Measurements from ENCODE around the gene AXIN1. TPM values are rescaled to one million over a fixed set of nuclear protein-coding genes. Genes with fewer than 3 reads are reported as not detected.
"Not testable (repeated sequence)": the region's sequence is repeated elsewhere in the genome, so short reads cannot be mapped to it uniquely, and the experiment has no call there.

Gene AXIN1
- total RNA-seq, 2 donors from 2014 or later: 14.8 TPM

DNA sequence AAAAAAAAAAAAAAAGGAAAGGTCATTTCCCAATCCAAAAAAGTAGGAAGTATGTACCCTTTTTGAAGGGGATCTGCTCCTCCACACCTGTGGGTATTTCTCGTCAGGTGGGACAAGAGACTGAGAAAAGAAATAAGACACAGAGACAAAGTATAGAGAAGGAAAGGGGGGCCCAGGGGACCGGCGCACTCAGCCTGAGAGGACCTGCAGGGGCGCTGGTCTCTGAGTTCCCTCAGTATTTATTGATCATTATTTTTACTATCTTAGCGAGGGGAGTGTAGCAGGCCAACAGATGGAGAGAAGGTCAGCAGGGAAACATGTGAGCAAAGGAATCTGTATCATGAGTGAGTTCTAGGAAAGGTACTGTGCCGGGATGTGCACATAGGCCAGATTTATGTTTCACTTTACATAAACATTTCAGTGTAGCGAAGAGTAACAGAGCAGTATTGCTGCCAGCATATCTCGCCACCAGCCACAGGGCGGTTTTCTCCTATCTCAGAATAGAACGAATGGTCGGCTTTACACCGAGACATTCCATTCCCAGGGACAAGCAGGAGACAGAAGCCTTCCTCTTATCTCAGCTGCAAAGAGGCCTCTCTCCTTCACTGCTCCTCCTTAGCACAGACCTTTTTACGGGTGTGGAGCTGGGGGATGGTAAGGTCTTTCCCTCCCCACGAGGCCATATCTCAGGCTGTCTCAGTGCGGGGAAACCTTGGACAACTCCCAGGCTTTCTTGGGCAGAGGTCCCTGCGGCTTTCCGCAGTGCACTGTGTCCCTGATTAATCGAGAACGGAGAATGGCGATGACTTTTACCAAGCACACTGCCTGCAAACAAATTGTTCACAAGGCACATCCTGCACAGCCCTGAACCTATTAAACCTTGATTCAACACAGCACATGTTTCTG lies 35.5 kb upstream of the AXIN1 start:
- 22 to 30% methylated on average over 16 to 20 of the region's 20 CpGs for WGBS, 2 donors
- DNase-seq: peak in 2 of 4 donors; percentile 30 to 49
- H3K9me3 ChIP-seq; H3K4me3 ChIP-seq; intact Hi-C loops (cut with DNase I); H3K36me3 ChIP-seq (replicated peaks in 1 of 2; ENCODE audit: insufficient read depth in 1 of 2, low read depth in 2 of 2); H3K27me3 ChIP-seq; ATAC-seq: not testable (repeated sequence)
- Histone ChIP-seq H3K27ac (peak overlapping the region in 3 of 4 donors; percentile 31 to 52 (median 48)), H3K4me1 (peaks cover 19% of the 10 kb centered on the region)
- TF ChIP-seq CTCF (IDR thresholded peaks at IDR 0.05): peak in 1 of 7 experiments; percentile 15

GRCh38 chr16:386641-387156 lies 34.2 kb upstream of the AXIN1 start:
- ATAC-seq: no peak
- Histone ChIP-seq H3K27me3 (no peaks in the 10 kb centered on the region), H3K36me3 (replicated peaks in 1 of 2; ENCODE audit: insufficient read depth in 1 of 2, low read depth in 2 of 2) (no peaks in the 10 kb centered on the region), H3K4me3 (no peak overlapping the region), H3K4me1 (peaks cover 19% of the 10 kb centered on the region), H3K27ac (peak overlapping the region in 1 of 4 donors; percentile 28), H3K9me3 (no peaks in the 10 kb centered on the region)
- no peak for DNase-seq
- no peak for TF ChIP-seq CTCF (IDR thresholded peaks at IDR 0.05)
- TF ChIP-seq POLR2A (IDR thresholded peaks at IDR 0.05): no peak
- intact Hi-C loops (cut with DNase I): no loop called here
- 82 to 87% methylated on average over 18 to 19 of the region's 19 CpGs for WGBS, 2 donors

DNA sequence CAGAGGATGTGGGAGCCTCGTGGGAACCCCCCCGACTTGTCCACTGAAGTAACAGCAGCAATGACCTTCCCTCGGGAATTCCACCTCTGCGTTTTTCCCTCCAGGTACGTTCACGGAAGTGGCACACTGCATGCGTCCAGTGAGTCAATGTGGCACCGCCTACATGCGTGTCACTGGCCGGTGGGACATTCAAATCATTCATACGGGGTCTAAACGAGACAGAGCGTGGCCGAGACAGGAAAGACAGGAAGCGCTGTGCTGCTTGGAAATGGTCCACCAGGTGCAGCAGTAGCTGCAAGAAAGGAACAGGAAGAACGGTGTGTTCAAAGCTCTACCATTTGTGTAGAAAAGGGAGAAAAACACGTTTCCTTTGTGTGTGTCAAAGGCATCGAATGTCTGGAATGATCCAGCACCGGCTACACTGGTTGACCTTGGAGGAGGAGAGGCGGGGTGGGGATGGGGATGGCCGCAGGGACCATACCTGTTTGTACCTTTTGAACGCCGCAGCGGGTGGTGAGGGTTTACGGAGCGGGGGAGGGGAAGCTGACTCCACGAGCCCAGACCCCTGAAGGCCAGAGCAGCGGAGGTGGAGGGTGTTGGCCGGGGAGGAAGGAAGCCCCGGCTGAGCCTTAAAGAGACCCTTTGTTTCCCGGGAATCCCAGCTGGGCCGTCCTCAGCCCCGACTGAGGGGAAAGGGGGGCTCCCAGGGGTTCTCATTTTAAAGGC lies 31.0 kb upstream of the AXIN1 start:
- Histone ChIP-seq H3K36me3 (replicated peaks in 1 of 2; ENCODE audit: insufficient read depth in 1 of 2, low read depth in 2 of 2) (no peaks in the 10 kb centered on the region), H3K27ac (peak overlapping the region; percentile 74 to 94 (median 91)), H3K27me3 (no peaks in the 10 kb centered on the region), H3K4me1 (peaks cover 44% of the 10 kb centered on the region), H3K9me3 (no peaks in the 10 kb centered on the region), H3K4me3 (no peak overlapping the region)
- TF ChIP-seq CTCF (IDR thresholded peaks at IDR 0.05): peak in 2 of 7 experiments; percentile 21 to 22
- peak in 2 of 3 donors; percentile 71 to 72 for TF ChIP-seq POLR2A (IDR thresholded peaks at IDR 0.05)
- DNase-seq: peak; percentile 76 to 90 (median 84)
- intact Hi-C loops (cut with DNase I): no loop called here
- ATAC-seq: peak; percentile 25
- WGBS, 2 donors: 5 to 11% methylated on average over 27 to 33 of the region's 33 CpGs

- WGBS, 2 donors: 1% methylated on average over 15 to 101 of the region's 123 CpGs
- Histone ChIP-seq H3K4me3 (peak within 1 kb of the TSS; percentile 91 to 92), H3K36me3 (replicated peaks in 1 of 2; ENCODE audit: insufficient read depth in 1 of 2, low read depth in 2 of 2) (peaks cover 1 to 3% of the 10 kb centered on the region in 2 donors), H3K4me1 (peaks cover 37% of the 10 kb centered on the region), H3K27ac (peak within 1 kb of the TSS; percentile 90 to 97 (median 93)), H3K9me3 (no peaks in the 10 kb centered on the region), H3K27me3 (no peaks in the 10 kb centered on the region)
- peak; percentile 12 to 65 (median 48) for TF ChIP-seq POLR2A (IDR thresholded peaks at IDR 0.05)
- TF ChIP-seq CTCF (IDR thresholded peaks at IDR 0.05): no peak
- DNase-seq: peak; percentile 68 to 81 (median 76)
- intact Hi-C loops (cut with DNase I): no loop called here
- peak; percentile 65 for ATAC-seq
These were observed 29.5 kb upstream of the AXIN1 start, which contains the start of gene PGAP6 for GRCh38 chr16:381789-382717. PGAP6 (minus strand) TSS chr16:381978; CDS start chr16:381821, 157 bp downstream.
